ES-I3 (cell line): ENCODE measurements around the gene PRPH.
A peak's percentile ranks its signal among the peaks of the same experiment; 100 is the strongest.

Experiments used
- H3K36me3 ChIP-seq: 2 replicates; pipeline ENCODE4 v1.6.1; 2013; ENCODE audit warnings: mild to moderate bottlenecking, low read length, control low read depth, moderate library complexity; ENCODE audit not compliant: insufficient read depth
- H3K4me1 ChIP-seq: 2 replicates; pipeline ENCODE4 v1.6.1; 2013; ENCODE audit warnings: mild to moderate bottlenecking, control low read depth, low read length; ENCODE audit not compliant: insufficient read depth
- H3K9ac ChIP-seq: 2 replicates; pipeline ENCODE4 v1.6.1; 2013; ENCODE audit warnings: low read depth, mild to moderate bottlenecking, low read length, moderate library complexity
- H3K9me3 ChIP-seq: 2 replicates; pipeline ENCODE4 v1.6.1; 2013; ENCODE audit warnings: mild to moderate bottlenecking, low read length, moderate library complexity; ENCODE audit not compliant: control insufficient read depth, insufficient read depth

PRPH gene

GRCh38 chr12:49288412-49288853, 6.5 kb upstream of the PRPH start:
- no peak overlapping the region for H3K9ac ChIP-seq
- no peaks in the 10 kb centered on the region for H3K9me3 ChIP-seq
- H3K4me1 ChIP-seq, result no peaks in the 10 kb centered on the region; the same call in 1 of the 2 replicates
- no peaks in the 10 kb centered on the region for H3K36me3 ChIP-seq

GRCh38 chr12:49288922-49289555, 5.9 kb upstream of the PRPH start:
- Histone ChIP-seq H3K9ac (no peak overlapping the region), H3K36me3 (no peaks in the 10 kb centered on the region), H3K4me1 (peaks cover 3% of the 10 kb centered on the region; the same call in 1 of the 2 replicates), H3K9me3 (no peaks in the 10 kb centered on the region)

- Histone ChIP-seq H3K9me3 (no peaks in the 10 kb centered on the region), H3K4me1 (peaks cover 11% of the 10 kb centered on the region; the same call in 1 of the 2 replicates), H3K9ac (no peak overlapping the region), H3K36me3 (no peaks in the 10 kb centered on the region)
Measured at GRCh38 chr12:49292729-49293055, 2.3 kb upstream of the PRPH start.

GRCh38 chr12:49293056-49293956, 1.6 kb upstream of the PRPH start:
- peaks cover 11% of the 10 kb centered on the region; the same call in 1 of the 2 replicates for H3K4me1 ChIP-seq
- H3K9me3 ChIP-seq, result no peaks in the 10 kb centered on the region
- H3K9ac ChIP-seq, result no peak overlapping the region; the same call in 1 of the 2 replicates

GRCh38 chr12:49294086-49294803, 702 bp upstream of the PRPH start:
- Histone ChIP-seq H3K9ac (peak overlapping the region; percentile 42; the same call in 1 of the 2 replicates), H3K36me3 (no peaks in the 10 kb centered on the region), H3K9me3 (no peaks in the 10 kb centered on the region), H3K4me1 (peaks cover 11% of the 10 kb centered on the region; the same call in 1 of the 2 replicates)

More at GRCh38 chr12:49293056-49293956, 1.6 kb upstream of the PRPH start:
- no peaks in the 10 kb centered on the region for H3K36me3 ChIP-seq

- Histone ChIP-seq H3K4me1 (peaks cover 11% of the 10 kb centered on the region; the same call in 1 of the 2 replicates), H3K9me3 (no peaks in the 10 kb centered on the region), H3K9ac (peak overlapping the region; percentile 42; the same call in 1 of the 2 replicates), H3K36me3 (no peaks in the 10 kb centered on the region)
Measured at GRCh38 chr12:49294804-49295081, 204 bp upstream of the PRPH start.

GRCh38 chr12:49296034-49296835, 1.3 kb downstream of the PRPH start:
- Histone ChIP-seq H3K36me3 (no peaks in the 10 kb centered on the region), H3K4me1 (peaks cover 11% of the 10 kb centered on the region; the same call in 1 of the 2 replicates), H3K9ac (peak overlapping the region; percentile 44; the same call in 1 of the 2 replicates), H3K9me3 (no peaks in the 10 kb centered on the region)

- peaks cover 11% of the 10 kb centered on the region; the same call in 1 of the 2 replicates for H3K4me1 ChIP-seq
- H3K9me3 ChIP-seq, result no peaks in the 10 kb centered on the region
- no peaks in the 10 kb centered on the region for H3K36me3 ChIP-seq
- H3K9ac ChIP-seq, result peak overlapping the region; percentile 44; the same call in 1 of the 2 replicates
Measured at GRCh38 chr12:49296836-49297694, 2.1 kb downstream of the PRPH start.

GRCh38 chr12:49297695-49298060, 2.7 kb downstream of the PRPH start:
- H3K9me3 ChIP-seq, result no peaks in the 10 kb centered on the region
- H3K4me1 ChIP-seq, result peaks cover 11% of the 10 kb centered on the region; the same call in 1 of the 2 replicates
- H3K36me3 ChIP-seq, result no peaks in the 10 kb centered on the region
- H3K9ac ChIP-seq, result no peak overlapping the region

GRCh38 chr12:49298160-49298559, 3.2 kb downstream of the PRPH start:
- no peak overlapping the region for H3K9ac ChIP-seq
- H3K9me3 ChIP-seq, result no peaks in the 10 kb centered on the region
- H3K36me3 ChIP-seq, result no peaks in the 10 kb centered on the region
- peaks cover 11% of the 10 kb centered on the region; the same call in 1 of the 2 replicates for H3K4me1 ChIP-seq

GRCh38 chr12:49301760-49302159, 6.8 kb downstream of the PRPH start:
- H3K9me3 ChIP-seq, result no peaks in the 10 kb centered on the region
- H3K4me1 ChIP-seq, result no peaks in the 10 kb centered on the region

GRCh38 chr12:49304161-49304560, 9.2 kb downstream of the PRPH start:
- H3K4me1 ChIP-seq, result no peaks in the 10 kb centered on the region

More at GRCh38 chr12:49301760-49302159, 6.8 kb downstream of the PRPH start:
- no peak overlapping the region for H3K9ac ChIP-seq
- H3K36me3 ChIP-seq, result no peaks in the 10 kb centered on the region

More at GRCh38 chr12:49304161-49304560, 9.2 kb downstream of the PRPH start:
- no peaks in the 10 kb centered on the region for H3K36me3 ChIP-seq
- H3K9me3 ChIP-seq, result no peaks in the 10 kb centered on the region
- H3K9ac ChIP-seq, result no peak overlapping the region
